HG03521 (cell line): ENCODE measurements around the gene PTGR3.
A peak's percentile ranks its signal among the peaks of the same experiment; 100 is the strongest.

Source experiments
- ATAC-seq: cut with Tn5 transposase; IDR thresholded peaks from one replicate; pipeline ENCODE4 v1.9.1; 2021; ENCODE audit warnings: mild to moderate bottlenecking, moderate library complexity; ENCODE audit not compliant: unreplicated experiment

PTGR3 gene

DNA sequence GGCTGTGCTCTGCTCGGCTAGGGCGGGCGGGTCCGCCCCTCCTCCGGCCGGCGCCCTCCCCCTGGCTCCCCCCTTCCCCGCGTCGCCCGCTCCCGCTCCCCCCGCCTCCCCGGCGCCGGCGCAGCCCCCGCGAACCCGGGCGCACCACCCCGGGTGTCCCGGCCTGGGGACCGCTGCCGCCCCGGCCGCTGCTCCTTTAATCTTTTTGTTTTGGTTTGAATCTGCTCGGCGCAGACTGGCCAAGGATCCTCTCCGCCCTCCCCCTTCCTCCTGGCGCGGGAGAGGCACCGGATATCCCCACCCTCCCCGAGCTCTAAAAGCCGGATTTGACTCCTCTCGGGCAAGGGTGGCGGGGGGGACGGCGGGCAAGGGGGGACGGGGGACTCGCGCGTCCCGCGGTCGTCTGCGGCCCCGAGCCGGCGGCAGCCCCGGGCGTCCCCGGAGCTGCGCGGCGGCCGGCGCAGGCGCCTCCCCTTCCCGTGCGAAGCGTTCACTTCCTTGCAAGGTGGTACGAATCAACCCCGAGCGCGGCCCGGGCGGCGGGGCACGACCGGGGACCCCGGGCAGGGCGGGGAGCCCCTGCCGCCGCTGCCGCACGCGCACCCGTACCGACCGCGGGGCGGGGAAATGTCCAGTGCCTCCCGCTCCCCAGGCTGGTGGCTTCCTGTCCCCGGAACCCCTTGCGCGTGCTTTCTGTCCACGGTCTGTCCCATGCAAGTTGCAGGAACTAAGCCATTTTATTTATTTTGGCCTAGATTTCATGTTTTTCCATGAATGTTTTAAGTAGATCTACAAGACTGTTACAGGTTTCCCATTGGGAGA, at the start of gene PTGR3:
Gene PTGR3, minus strand, starts transcription at position 11 of the 822 bp plus-strand sequence. CDS start 81 bp downstream, outside the sequence.
- peak; percentile 39 for ATAC-seq

DNA sequence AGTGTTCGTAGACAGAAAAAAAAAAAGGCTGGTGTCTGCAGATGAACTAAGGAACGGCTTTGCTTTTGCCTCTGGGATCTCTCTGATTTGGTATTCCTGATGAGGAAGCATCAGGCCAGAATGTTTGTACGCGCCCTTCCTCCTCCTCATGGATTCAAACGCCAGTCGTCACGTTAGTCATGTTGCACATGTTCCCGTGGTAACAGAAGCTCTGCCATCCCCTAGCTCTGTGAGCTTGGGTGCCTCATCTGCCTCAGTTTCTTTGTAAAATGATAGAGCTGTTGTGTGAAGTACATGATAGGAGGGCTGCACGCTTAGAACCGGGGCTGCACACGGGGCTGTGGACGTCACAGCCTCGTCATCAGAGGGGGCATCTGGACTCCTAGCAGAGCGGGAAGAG, 48.7 kb upstream of the PTGR3 start:
- no peak for ATAC-seq

DNA sequence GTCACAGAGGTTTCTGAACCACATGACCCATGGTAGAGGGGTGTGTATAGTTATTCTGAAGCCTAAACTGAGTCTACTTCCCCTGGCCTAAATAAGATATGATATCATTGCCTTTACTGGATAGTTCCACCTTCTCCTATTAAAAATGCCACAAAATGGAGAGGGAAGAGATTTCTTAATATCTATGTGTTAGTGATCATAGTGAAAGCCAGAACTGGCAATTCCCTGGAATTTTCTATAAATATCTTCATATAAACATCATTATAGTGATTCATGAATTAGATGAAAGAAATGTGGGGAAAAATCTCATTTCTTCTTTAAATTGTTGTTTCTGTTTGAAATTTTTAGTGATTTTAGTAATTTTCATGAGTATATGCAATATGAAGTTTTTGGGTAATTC, 47.4 kb upstream of the PTGR3 start:
- no peak for ATAC-seq

GRCh38 chr18:75255094-75255493, 46.2 kb upstream of the PTGR3 start:
- no peak for ATAC-seq

GRCh38 chr18:75253784-75254183, 44.8 kb upstream of the PTGR3 start:
- no peak for ATAC-seq

GRCh38 chr18:75253043-75253442, 44.1 kb upstream of the PTGR3 start:
- ATAC-seq: no peak

DNA sequence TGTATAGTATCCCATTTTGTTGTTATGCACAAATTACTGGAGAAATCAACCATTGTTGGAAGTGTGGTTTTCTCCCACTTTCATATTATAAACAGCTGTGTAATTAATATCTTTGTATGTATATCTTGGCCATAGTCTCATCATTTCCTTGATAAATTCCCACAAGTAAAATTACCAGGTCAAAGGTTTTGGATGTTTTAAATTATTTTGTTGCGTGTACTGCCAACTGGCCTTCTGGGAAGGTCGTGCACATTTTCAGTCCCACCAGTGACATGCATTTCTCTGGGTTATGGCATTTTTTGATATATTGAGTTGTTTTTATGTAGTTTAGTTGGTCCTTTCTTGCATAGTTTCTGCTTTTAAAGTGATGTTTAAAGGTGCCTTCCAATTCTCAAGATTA, 43.2 kb upstream of the PTGR3 start:
- no peak for ATAC-seq

- ATAC-seq: no peak
Observed at GRCh38 chr18:75251466-75251865, 42.5 kb upstream of the PTGR3 start.

GRCh38 chr18:75250471-75250821, 41.5 kb upstream of the PTGR3 start:
- no peak for ATAC-seq

GRCh38 chr18:75249672-75250470, 40.9 kb upstream of the PTGR3 start:
- ATAC-seq: no peak

GRCh38 chr18:75249175-75249518, 40.2 kb upstream of the PTGR3 start:
- no peak for ATAC-seq

- no peak for ATAC-seq
Observed at GRCh38 chr18:75248426-75249174, 39.7 kb upstream of the PTGR3 start.

- no peak for ATAC-seq
Observed at GRCh38 chr18:75247611-75248421, 38.9 kb upstream of the PTGR3 start.

GRCh38 chr18:75246721-75247610, 38.0 kb upstream of the PTGR3 start:
- no peak for ATAC-seq

GRCh38 chr18:75244351-75245313, 35.7 kb upstream of the PTGR3 start:
- no peak for ATAC-seq

GRCh38 chr18:75241705-75242104, 32.8 kb upstream of the PTGR3 start:
- ATAC-seq: no peak

DNA sequence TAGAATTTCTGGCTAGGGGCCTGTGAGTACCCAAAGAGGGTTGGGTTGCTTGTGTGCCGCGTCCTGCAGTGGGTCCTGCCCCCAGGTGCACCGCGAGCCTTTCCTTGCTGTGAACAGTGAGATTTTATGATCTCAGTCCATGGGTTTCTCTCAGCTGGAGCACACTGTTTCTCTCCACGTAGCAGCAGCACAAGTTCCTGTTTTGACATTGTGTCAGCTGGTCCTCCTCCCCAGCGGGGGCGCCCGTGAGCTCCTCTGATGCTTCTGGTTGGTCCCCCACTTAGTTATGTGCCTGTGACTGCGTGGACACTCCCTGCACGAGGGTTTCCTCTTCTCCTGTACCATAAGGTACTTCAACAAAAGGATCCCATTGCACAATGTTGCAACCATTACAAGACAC, 31.5 kb upstream of the PTGR3 start:
- no peak for ATAC-seq

DNA sequence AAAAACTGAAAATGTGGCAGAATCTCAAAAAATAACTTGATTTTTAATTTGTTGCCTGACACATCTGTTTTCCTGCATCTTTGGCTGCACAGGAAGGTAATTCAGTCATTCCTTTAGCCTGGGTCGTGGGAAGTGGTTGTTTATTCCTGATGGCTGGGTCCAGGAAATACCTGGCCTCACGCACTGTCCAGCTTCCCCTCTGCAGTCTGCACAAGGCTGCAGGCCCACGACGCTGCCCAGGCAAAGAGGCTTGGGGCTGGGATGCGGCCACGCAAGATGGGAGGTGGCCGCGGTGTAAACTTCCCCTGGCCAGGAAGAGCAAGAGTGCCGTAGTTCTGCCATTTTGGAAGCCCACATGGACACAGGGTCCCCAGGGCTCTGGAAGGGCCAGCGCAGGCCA, 29.8 kb upstream of the PTGR3 start:
- no peak for ATAC-seq

- ATAC-seq: no peak
Observed at GRCh38 chr18:75238100-75238499, 29.2 kb upstream of the PTGR3 start.
